ENCODE data around the gene BRD7.

BRD7 gene

GRCh38 chr16:50304467-50305440 lies 64.0 kb downstream of the BRD7 start:
- no peak for DNase-seq (ENCODE audit: low read depth in 2 of 3, low spot score in 2 of 3)

GRCh38 chr16:50303605-50304466 lies 65.0 kb downstream of the BRD7 start:
- DNase-seq (ENCODE audit: low read depth in 2 of 3, low spot score in 2 of 3), result no peak

- no peak for DNase-seq (ENCODE audit: low read depth in 2 of 3, low spot score in 2 of 3)
Measured at GRCh38 chr16:50303041-50303604, 65.7 kb downstream of the BRD7 start.

GRCh38 chr16:50302472-50303005 lies 66.2 kb downstream of the BRD7 start:
- DNase-seq (ENCODE audit: low read depth in 2 of 3, low spot score in 2 of 3), result no peak

DNA sequence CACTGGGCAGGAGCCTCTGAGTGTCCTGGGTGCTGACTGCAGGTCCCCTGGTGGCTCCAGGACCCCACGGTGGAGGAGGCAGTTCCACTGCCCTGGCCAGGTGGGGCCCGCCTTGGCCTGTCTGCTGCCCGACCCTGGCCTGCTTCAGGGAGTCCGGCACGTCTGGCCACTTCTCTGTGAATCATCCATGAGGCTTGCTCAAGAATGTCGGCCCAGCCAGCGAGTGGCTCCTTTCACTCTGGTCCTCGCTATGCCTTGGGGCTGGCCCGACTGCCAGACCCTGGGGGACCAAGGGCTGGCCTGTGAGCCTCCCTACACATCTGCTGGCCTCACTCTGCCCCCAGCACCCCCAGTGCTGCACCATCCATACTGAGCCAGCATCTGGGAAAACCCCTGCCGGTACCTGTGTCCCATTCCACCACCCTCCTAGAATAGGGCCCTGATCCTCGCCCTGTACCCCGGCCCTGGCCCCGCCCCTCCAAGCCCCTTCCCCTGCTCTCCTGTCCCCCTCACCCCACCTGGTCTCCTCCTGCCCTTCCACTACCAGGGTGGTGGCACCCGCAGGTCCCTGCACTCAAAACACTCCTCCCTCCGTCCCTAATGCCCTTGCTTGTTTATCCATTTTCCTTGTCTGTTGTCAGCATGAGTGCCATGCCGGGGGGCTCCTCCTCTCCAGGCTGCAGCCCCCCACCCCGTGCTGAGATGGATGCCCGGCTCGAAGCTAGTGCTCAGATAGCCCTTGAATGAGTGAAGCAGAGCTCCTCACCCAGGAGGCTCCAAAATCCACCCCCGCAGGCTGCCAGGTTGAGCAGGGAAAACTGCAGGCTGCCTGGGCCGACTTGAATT lies 66.9 kb downstream of the BRD7 start:
- DNase-seq (ENCODE audit: low read depth in 2 of 3, low spot score in 2 of 3), result no peak

DNA sequence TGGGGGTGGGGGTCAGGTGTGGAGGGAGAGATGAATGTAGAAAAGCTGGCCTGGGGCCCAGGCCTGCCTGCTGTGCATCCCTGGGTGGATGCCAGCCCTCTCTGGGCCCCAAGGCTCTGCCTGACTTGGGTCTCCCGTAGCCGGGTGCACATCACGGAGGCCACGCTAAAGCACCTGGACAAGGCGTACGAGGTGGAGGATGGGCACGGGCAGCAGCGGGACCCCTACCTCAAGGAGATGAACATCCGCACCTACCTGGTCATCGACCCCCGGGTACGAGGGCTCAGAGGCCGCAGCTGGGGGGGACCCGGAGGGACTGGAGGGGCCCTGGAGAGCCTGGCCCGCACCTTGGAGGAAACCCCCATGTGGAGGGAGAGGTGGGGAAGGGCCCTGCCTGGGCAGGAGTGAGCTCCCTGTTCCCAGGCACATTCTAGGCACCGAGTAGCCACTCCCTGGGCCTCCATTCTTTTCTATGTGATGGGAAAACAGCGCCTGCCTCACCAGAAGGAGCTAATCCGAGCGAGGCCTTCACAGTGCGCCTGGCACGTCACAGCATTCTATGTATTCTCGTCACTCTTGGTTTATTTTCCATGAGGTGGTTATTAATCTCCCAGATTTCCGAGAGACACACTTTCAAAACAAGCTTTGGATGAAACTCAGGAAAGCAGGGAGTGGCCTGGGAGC lies 67.7 kb downstream of the BRD7 start:
- DNase-seq (ENCODE audit: low read depth in 2 of 3, low spot score in 2 of 3), result no peak

- no peak for DNase-seq (ENCODE audit: low read depth in 2 of 3, low spot score in 2 of 3)
Measured at GRCh38 chr16:50299508-50300105, 69.2 kb downstream of the BRD7 start.

GRCh38 chr16:50298591-50299507 lies 69.9 kb downstream of the BRD7 start:
- no peak for DNase-seq (ENCODE audit: low read depth in 2 of 3, low spot score in 2 of 3)

- no peak for DNase-seq (ENCODE audit: low read depth in 2 of 3, low spot score in 2 of 3)
Measured at GRCh38 chr16:50298075-50298460, 70.7 kb downstream of the BRD7 start.

DNA sequence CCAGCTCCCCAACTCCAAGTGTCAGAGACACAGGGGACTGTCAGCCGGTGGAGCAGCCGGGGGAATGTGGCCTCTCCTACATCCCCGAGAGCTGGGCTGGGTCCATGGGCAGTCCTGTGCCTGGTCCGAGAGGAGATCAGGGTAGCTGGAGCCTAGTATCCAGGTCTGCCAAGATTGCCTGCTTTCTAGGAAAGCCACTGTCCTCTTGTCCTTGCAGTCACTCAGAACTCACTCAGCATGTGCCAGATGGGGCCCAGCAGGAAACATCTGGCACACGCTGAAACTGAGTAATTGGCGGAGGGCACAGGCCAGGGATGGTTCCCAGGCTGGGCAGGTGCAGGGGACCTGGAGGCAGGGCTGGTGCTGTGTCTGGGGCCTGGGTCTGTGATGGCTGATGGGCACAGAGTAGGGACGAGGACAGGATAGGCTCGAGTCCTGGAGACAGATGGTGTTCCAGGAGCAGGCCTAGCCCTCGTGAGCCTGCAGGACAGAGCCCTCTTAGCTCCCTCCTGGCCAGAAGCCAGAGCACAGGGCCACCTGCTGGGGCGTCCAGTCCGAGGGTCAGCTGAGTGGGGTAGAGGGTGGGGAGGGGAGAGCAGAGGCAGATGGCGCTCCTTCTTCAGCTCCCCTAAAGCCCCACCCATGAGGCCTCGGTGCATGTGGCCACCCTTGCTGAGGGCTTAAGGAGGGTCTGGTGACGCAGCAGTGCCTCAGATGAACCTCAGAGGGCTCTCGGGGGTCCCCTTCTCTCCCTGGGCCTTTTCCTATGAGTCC lies 71.3 kb downstream of the BRD7 start:
- DNase-seq (ENCODE audit: low read depth in 2 of 3, low spot score in 2 of 3), result no peak

- no peak for DNase-seq (ENCODE audit: low read depth in 2 of 3, low spot score in 2 of 3)
Measured at GRCh38 chr16:50296807-50297206, 72.0 kb downstream of the BRD7 start.

GRCh38 chr16:50295541-50296132 lies 73.2 kb downstream of the BRD7 start:
- no peak for DNase-seq (ENCODE audit: low read depth in 2 of 3, low spot score in 2 of 3)

- no peak for DNase-seq (ENCODE audit: low read depth in 2 of 3, low spot score in 2 of 3)
Measured at GRCh38 chr16:50294955-50295354, 73.8 kb downstream of the BRD7 start.

DNA sequence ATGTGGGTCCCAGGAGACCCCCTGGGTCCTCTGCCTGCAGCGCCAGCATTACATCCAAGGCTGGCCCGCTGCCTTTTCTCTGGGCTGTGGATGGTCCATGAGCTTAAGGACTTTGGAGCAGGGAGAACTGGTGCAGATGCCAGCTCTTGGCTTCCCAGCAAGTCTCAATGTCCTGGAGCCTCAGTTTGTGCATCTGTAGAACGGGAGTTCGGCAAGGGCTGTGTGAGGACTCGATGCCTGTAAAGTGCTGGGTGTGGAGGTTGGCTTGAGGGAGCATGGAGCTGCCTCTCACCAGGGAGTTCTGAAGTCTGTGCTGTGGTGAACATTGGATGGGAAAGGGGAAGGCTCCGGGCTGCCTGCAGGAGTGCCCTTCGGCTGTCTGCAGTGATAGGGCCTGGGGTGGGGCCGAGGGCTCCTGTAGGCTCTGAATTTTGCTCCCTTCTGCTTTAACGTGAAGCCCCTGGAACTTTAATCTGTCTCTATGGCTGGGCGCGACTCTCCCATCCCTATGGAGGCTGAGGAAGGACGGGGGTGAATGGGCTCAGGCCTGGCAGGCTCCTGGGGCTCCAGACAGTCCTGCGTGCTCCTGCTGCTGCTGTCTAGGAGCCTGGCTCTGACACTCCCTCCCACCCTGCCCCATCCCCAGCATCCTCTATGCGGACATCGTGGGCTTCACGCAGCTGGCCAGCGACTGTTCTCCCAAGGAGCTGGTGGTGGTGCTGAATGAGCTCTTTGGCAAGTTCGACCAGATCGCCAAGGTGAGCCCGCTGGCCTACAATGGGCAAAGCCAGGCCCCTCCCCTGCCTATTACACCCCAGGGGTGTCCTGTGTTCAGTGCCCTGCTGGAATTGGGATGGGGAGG lies 74.6 kb downstream of the BRD7 start:
- DNase-seq (ENCODE audit: low read depth in 2 of 3, low spot score in 2 of 3), result no peak

- no peak for DNase-seq (ENCODE audit: low read depth in 2 of 3, low spot score in 2 of 3)
Measured at GRCh38 chr16:50293041-50293783, 75.6 kb downstream of the BRD7 start.

DNA sequence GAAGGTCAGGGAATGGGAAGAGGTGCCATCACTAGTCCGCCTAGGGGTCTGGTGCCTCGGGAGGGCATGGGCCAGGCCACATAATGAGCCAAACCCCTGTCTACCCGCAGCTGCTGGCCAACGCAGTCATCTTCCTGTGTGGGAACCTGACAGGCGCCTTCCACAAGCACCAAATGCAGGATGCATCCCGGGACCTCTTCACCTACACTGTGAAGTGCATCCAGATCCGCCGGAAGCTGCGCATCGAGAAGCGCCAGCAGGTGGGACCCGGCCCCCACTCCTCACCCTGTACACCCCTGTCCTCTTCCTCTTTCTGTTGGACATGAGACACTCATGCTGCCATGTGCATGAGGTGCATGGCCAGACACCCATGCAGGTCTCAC lies 76.2 kb downstream of the BRD7 start:
- DNase-seq (ENCODE audit: low read depth in 2 of 3, low spot score in 2 of 3), result no peak
